Anterior cingulate cortex (tissue), 58 donors: ENCODE results near the gene AP4M1.

Source experiments
- DNase-seq, 58 donors: peaks; one replicate each; lab custom pipeline; 2025; lab: John Stamatoyannopoulos, UW

The AP4M1 gene

DNA sequence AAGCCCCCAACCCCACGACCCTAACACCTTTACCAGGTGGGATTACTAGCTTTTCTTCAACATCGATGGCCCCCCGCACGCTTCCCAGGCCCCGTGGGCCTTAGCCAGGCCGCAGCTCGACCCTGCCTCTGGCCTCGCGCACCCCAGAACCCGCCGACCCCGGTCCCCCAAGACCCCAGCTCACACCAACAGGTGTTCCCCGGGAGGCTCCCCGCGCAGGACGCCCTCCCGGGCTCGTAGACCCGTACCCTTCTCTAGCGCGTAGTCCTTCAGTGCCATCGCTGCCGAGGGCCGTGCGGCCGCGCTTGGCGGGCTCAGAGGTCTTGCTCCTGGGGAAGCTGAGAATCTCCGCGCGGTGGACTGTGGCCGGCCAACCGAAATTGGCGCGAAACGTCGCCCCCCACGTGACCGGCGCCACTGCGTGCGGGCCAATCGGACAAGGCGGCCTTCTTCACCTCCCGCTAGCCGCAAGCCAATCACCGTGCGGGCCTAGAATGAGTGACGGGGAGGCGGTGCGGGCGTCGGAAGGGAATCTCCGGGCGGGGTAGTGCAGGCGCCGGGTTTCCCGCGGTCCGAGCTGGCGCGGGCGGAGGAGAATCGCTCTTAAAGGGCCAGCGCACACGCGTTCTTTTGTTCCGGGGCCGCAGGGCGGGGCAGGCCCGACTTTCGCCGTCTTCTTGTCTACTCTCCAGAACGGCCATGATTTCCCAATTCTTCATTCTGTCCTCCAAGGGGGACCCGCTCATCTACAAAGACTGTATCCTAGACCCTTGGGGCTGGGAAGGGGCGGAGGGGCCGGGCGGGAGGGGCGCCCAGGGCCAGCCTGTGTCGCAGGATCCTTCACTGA, at the start of gene AP4M1, which contains the start of gene MCM7:
Gene AP4M1 (plus strand): TSS at position 628 of the 847 bp plus-strand sequence. CDS start 72 bp downstream, at position 700.
Gene MCM7 (minus strand): TSS at position 382 of the 847 bp plus-strand sequence. CDS start 103 bp downstream, at position 279.
- DNase-seq: peak; percentile 85 to 100 (median 98)

GRCh38 chr7:100053215-100053614, 48.2 kb upstream of the AP4M1 start:
- peak in 52 of 58 donors; percentile 2 to 86 (median 40) for DNase-seq

DNA sequence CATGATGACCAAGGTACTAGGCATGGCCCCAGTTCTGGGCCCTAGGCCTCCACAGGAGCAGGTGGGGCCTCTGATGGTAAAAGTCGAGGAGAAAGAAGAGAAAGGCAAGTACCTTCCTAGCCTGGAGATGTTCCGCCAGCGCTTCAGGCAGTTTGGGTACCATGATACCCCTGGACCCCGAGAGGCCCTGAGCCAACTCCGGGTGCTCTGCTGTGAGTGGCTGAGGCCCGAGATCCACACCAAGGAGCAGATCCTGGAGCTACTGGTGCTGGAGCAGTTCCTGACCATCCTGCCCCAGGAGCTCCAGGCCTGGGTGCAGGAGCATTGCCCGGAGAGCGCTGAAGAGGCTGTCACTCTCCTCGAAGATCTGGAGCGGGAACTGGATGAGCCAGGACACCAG, 44.4 kb upstream of the AP4M1 start:
- no peak for DNase-seq

DNA sequence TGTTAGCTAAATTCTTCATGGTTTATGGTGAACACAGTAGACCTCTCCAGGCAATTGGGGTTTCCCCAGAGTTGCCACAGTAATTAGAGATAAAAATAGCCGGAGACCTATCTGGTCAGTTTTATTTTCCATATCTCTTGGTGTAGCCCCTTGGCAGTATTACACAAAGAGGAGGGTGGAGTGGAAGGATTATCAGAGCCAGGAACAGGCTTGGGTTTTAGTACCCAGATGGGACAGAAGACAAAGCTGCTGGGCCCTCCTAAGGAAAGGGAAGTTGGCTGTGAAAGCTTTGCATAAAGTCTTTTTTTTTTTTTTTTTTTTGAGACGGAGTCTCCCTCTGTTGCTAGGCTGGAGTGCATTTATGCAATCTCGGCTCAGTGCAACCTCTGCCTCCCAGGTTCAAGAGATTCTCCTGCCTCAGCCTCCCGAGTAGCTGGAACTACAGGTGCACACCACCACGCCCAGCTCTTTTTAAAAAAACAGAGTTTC, 42.1 kb upstream of the AP4M1 start:
- no peak for DNase-seq

DNA sequence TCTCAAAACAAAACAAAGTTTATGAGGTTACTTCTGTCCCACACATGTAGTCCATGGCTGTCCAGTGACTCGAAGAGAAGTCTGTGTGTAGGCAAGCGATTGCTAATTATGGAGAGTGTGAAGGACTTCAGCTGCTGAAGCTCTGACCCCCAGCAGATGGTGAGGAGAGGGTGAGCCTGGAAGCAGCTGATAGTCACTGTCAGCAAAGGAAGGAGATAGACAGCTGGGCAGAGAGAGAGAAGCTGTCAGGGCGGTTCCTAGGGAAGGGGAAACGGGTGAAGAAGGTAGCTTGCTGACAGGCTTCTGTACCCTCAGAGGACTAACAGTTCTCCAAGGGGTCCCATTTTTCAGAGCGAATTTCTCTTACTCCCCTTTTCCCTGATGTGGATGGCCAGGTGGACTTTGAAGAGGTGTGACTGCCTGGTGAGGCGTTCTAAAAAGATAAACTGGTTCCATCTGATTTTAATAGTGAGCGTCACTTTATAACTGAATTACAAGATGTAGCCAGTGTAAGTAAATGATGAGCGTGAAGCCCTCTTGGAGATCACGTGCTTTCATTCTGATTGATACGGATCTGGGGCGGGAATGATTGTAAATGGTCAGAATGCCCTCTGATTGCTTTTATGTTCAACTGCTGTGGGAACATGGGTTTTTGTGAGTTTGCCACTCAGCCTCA, 39.8 kb upstream of the AP4M1 start:
- no peak for DNase-seq

- DNase-seq: no peak
These were observed 38.1 kb upstream of the AP4M1 start for GRCh38 chr7:100063376-100063775.

DNA sequence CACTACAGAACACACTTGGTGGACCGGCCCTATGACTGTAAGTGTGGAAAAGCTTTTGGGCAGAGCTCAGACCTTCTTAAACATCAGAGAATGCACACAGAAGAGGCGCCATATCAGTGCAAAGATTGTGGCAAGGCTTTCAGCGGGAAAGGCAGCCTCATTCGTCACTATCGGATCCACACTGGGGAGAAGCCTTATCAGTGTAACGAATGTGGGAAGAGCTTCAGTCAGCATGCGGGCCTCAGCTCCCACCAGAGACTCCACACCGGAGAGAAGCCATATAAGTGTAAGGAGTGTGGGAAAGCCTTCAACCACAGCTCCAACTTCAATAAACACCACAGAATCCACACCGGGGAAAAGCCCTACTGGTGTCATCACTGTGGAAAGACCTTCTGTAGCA, 37.3 kb upstream of the AP4M1 start:
- no peak for DNase-seq

DNA sequence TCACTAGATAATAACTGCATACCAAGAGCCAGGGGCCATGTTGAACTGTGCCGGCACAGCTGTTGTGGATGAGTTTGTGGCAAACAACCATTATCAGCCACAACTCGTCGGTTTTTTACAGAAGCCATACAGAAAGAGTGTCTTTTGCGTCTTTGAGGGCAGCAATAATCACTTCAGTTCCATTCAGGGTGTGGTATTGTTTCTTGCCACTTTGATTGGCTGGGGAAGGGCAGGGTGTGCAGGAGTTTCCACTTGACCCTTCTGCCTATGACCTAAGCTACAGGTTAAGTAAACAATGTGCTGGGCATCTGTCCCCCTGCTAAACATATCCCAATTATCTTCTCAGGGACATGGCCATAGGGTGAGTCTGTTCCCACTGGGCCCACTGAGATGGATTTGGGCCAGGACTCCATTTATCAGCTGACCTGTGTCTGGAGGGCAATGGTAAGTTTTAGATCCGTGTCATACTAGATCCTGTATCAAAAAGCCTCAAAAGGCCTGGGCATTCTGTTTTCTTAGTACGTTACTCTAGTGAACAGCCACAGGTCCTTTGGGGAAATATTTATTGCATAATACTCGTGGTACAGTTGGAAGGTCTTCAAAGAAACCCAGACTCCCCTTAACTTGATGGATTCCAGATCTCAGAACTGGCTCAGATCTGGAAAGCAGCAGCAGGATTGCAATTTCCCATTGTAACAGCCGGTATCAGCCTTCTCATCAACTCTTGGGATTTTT, 35.8 kb upstream of the AP4M1 start:
- DNase-seq: no peak

DNA sequence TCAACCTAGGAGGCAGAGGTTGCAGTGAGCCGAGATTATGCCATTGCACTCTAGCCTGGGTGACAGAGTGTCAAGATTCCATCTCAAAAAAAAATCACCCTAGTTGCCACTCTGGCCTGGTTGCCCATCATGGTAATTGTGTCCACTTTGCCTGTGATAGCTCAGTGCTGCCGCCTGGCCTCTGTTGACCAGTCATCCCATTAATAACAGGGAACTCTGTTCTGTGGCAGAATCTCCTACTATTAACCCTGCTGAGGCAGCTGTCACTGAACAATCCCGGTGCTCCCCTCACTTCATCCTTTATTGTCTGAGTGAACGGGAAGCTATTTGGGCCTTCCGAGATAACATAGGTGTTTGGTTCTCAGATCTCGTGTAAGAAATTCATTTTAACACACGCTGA, 34.5 kb upstream of the AP4M1 start:
- DNase-seq: peak in 9 of 58 donors; percentile 1 to 31 (median 17)

- DNase-seq: no peak
These were observed 31.5 kb upstream of the AP4M1 start for GRCh38 chr7:100069991-100070390.

- no peak for DNase-seq
These were observed 30.3 kb upstream of the AP4M1 start for GRCh38 chr7:100071018-100071723.

DNA sequence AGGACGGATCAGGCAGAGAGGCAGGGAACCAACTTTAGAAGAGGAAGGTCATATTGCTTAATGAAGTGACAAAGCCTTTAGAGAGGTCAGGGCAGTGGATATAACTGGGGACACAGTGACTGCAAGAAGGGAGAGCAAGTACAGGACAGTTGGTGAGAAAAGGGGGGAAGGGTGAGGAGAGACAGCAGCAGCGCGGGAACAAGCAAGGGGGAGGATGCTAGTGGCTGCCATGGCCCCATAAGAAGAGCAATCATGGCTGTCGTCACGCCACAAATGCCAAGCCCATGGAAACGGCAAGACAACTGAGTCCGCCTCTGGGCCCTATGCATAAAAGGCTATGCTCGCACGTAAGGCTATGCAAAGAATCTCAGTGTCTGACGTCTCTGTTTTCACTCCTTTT, 29.0 kb upstream of the AP4M1 start:
- no peak for DNase-seq

DNA sequence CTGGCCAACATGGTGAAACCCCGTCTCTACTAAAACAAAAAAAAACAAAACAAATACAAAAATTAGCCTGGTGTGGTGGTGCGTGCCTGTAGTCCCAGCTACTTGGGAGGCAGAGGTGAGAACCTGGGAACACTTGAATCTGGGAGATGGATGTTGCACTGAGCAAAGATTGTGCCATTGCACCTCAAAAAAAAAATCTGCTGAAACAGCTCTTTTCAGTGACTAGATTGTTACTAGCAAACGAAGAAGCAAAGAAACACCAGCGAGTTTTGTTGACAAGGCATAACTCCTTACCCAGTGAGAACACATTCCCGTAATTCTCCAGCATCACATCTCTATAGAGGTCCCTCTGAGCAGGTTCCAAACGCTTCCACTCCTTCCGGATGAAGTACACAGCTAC, 26.6 kb upstream of the AP4M1 start:
- DNase-seq: no peak

DNA sequence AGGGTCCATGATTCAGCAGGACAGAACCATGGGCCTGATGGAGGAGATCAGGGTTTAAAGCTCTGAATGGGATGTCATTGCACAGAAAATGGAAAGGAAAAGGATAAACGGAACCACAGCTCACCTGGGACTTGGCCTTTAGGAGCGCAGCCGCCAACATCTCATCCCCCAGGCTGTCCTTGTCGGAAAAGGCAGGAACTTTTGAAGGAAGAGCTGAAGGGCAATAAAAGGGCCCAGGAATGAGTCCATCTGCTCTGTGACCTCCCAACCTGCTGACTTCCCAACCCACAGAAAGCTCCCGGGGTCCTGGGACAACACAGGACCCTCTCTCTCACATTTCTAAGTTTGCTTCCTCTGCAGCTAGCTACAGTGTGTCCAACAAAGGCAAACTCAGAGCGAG, 26.0 kb upstream of the AP4M1 start:
- DNase-seq: no peak

DNA sequence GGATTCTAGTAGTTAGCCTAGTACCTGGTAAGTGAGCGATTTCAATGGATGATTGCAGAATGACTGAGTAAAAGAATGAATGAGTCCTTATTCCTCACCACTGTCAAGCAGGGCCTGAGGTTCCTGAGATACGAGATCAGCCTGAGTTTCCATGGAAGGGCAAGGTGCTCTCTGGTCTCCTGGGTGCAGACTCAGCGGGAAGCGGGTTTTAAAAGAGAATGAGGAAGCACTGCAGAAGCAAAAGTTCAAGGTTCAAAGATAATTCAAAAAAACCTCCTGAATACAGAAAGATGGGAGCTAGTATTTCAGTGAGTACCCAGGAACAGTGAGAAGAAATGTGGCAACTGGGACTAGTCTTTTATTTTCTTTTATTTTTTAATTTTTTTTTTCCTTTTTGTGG, 24.2 kb upstream of the AP4M1 start:
- DNase-seq: no peak

GRCh38 chr7:100079024-100079560, 22.4 kb upstream of the AP4M1 start:
- DNase-seq: peak in 40 of 58 donors; percentile 5 to 87 (median 45)

GRCh38 chr7:100080907-100081534, 20.4 kb upstream of the AP4M1 start:
- no peak for DNase-seq

DNA sequence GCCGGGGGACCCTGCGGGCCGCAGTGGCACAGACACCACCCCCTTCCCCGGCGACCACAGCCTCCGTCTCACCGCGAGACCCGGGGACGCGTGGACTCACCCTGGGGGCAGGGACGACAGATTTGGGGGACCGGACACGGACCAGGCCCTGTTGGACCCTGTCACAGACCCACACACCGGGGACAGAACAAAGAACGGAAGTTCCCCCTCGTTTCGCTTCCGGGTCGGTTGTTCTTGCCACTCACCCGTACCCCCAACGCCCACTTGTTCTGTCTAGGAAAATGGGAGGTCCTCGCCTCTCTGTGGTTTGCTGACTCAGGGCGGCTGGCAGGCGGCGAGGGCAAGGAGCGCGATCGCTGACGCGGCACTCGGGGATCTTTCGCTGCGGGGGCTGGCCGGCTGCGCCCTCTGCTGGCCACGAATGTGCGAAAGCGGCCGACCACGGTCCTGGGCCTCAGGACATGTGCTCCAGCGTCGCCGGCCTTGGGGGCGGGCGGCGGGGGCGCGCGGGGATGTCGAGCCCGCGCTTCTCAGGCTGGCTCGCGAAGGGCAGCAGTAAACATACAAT, 19.8 kb upstream of the AP4M1 start, which contains the start of gene ZNF3:
Gene ZNF3 (minus strand): TSS at position 189 of the 568 bp plus-strand sequence. CDS start 4,366 bp downstream, outside the sequence.
- DNase-seq: peak; percentile 74 to 99 (median 98)

- no peak for DNase-seq
These were observed 18.5 kb upstream of the AP4M1 start for GRCh38 chr7:100082978-100083377.
